Stimulated activated naive CD8-positive, alpha-beta T cell treated with anti-CD3 and anti-CD28 coated beads, Interleukin-15, Interleukin-2, amounts not matched to agents 100 ng/mL and 50 ng/mL, for 24 hours (primary cell): ENCODE measurements around the gene TMEM156.
"Not testable (repeated sequence)": the region's sequence is repeated elsewhere in the genome, so short reads cannot be mapped to it uniquely, and the experiment has no call there.

Experiments
- H3K27ac Mint-ChIP-seq: one replicate; pipeline ENCODE4 v1.8.0; 2021; ENCODE audit warnings: mild to moderate bottlenecking, mixed read lengths
- H3K27me3 Mint-ChIP-seq: one replicate; pipeline ENCODE4 v1.8.0; 2021; ENCODE audit warnings: mixed read lengths
- H3K36me3 Mint-ChIP-seq: one replicate; pipeline ENCODE4 v1.8.0; 2021; ENCODE audit warnings: low read depth, mixed read lengths
- H3K4me1 Mint-ChIP-seq: one replicate; pipeline ENCODE4 v1.8.0; 2021; ENCODE audit warnings: low read depth, mixed read lengths
- H3K4me3 Mint-ChIP-seq: one replicate; pipeline ENCODE4 v1.8.0; 2021; ENCODE audit warnings: mild to moderate bottlenecking, mixed read lengths
- H3K9me3 Mint-ChIP-seq: one replicate; pipeline ENCODE4 v1.8.0; 2021; ENCODE audit warnings: mixed read lengths

Gene TMEM156

GRCh38 chr4:38944440-38944839 lies 87.8 kb downstream of the TMEM156 start:
- no peak overlapping the region for H3K4me3 Mint-ChIP-seq
- H3K9me3 Mint-ChIP-seq = no peaks in the 10 kb centered on the region

GRCh38 chr4:38943343-38943742 lies 88.9 kb downstream of the TMEM156 start:
- Mint-ChIP-seq H3K9me3 (no peaks in the 10 kb centered on the region), H3K4me1 (peaks cover 32% of the 10 kb centered on the region), H3K36me3 (no peaks in the 10 kb centered on the region), H3K4me3 (no peak overlapping the region), H3K27ac (no peak overlapping the region), H3K27me3 (no peaks in the 10 kb centered on the region)

More at GRCh38 chr4:38944440-38944839, 87.8 kb downstream of the TMEM156 start:
- Mint-ChIP-seq H3K27ac (no peak overlapping the region), H3K36me3 (no peaks in the 10 kb centered on the region), H3K27me3 (no peaks in the 10 kb centered on the region), H3K4me1 (peaks cover 33% of the 10 kb centered on the region)

GRCh38 chr4:38941906-38942305 lies 90.3 kb downstream of the TMEM156 start:
- H3K4me3 Mint-ChIP-seq, H3K9me3 Mint-ChIP-seq, H3K36me3 Mint-ChIP-seq, H3K27me3 Mint-ChIP-seq, H3K27ac Mint-ChIP-seq: not testable (repeated sequence)
- H3K4me1 Mint-ChIP-seq = peaks cover 31% of the 10 kb centered on the region

GRCh38 chr4:38940476-38940875 lies 91.7 kb downstream of the TMEM156 start:
- Mint-ChIP-seq H3K27me3 (no peaks in the 10 kb centered on the region), H3K36me3 (no peaks in the 10 kb centered on the region), H3K27ac (peak overlapping the region; percentile 9), H3K9me3 (no peaks in the 10 kb centered on the region), H3K4me3 (no peak overlapping the region), H3K4me1 (peaks cover 31% of the 10 kb centered on the region)

GRCh38 chr4:38939165-38939564 lies 93.0 kb downstream of the TMEM156 start:
- Mint-ChIP-seq H3K27me3 (no peaks in the 10 kb centered on the region), H3K9me3 (no peaks in the 10 kb centered on the region), H3K4me3 (no peak overlapping the region), H3K27ac (no peak overlapping the region), H3K36me3 (no peaks in the 10 kb centered on the region), H3K4me1 (peaks cover 31% of the 10 kb centered on the region)

- Mint-ChIP-seq H3K27ac (no peak overlapping the region), H3K36me3 (no peaks in the 10 kb centered on the region), H3K27me3 (no peaks in the 10 kb centered on the region), H3K4me3 (no peak overlapping the region), H3K4me1 (peaks cover 19% of the 10 kb centered on the region), H3K9me3 (no peaks in the 10 kb centered on the region)
Measured at GRCh38 chr4:38935391-38936073, 96.7 kb downstream of the TMEM156 start.

GRCh38 chr4:38931125-38931524 lies 101.1 kb downstream of the TMEM156 start:
- Mint-ChIP-seq H3K9me3 (no peaks in the 10 kb centered on the region), H3K27ac (no peak overlapping the region), H3K27me3 (no peaks in the 10 kb centered on the region), H3K4me1 (peaks cover 5% of the 10 kb centered on the region), H3K4me3 (no peak overlapping the region), H3K36me3 (no peaks in the 10 kb centered on the region)

- Mint-ChIP-seq H3K4me1 (peaks cover 5% of the 10 kb centered on the region), H3K4me3 (no peak overlapping the region), H3K27me3 (no peaks in the 10 kb centered on the region), H3K9me3 (no peaks in the 10 kb centered on the region), H3K36me3 (no peaks in the 10 kb centered on the region), H3K27ac (peak overlapping the region; percentile 2)
Measured at GRCh38 chr4:38930707-38931106, 101.5 kb downstream of the TMEM156 start.

- Mint-ChIP-seq H3K36me3 (no peaks in the 10 kb centered on the region), H3K27ac (peak overlapping the region; percentile 2), H3K27me3 (no peaks in the 10 kb centered on the region), H3K4me1 (peaks cover 5% of the 10 kb centered on the region), H3K4me3 (no peak overlapping the region), H3K9me3 (no peaks in the 10 kb centered on the region)
Measured at GRCh38 chr4:38930204-38930603, 102.0 kb downstream of the TMEM156 start.

- Mint-ChIP-seq H3K4me1 (peaks cover 5% of the 10 kb centered on the region), H3K27me3 (no peaks in the 10 kb centered on the region), H3K4me3 (no peak overlapping the region), H3K9me3 (no peaks in the 10 kb centered on the region), H3K27ac (no peak overlapping the region), H3K36me3 (no peaks in the 10 kb centered on the region)
Measured at GRCh38 chr4:38928974-38929373, 103.2 kb downstream of the TMEM156 start.

- H3K4me3 Mint-ChIP-seq = no peak overlapping the region
- no peaks in the 10 kb centered on the region for H3K9me3 Mint-ChIP-seq
- H3K27ac Mint-ChIP-seq = no peak overlapping the region
- H3K27me3 Mint-ChIP-seq = no peaks in the 10 kb centered on the region
- H3K36me3 Mint-ChIP-seq = no peaks in the 10 kb centered on the region
- H3K4me1 Mint-ChIP-seq = peaks cover 5% of the 10 kb centered on the region
Measured at GRCh38 chr4:38928568-38928967, 103.6 kb downstream of the TMEM156 start.

GRCh38 chr4:38926896-38927295 lies 105.3 kb downstream of the TMEM156 start:
- peaks cover 5% of the 10 kb centered on the region for H3K4me1 Mint-ChIP-seq

GRCh38 chr4:38925492-38926413 lies 106.5 kb downstream of the TMEM156 start:
- H3K9me3 Mint-ChIP-seq = no peaks in the 10 kb centered on the region
- peaks cover 5% of the 10 kb centered on the region for H3K4me1 Mint-ChIP-seq
- H3K4me3 Mint-ChIP-seq = no peak overlapping the region
- no peak overlapping the region for H3K27ac Mint-ChIP-seq
- no peaks in the 10 kb centered on the region for H3K36me3 Mint-ChIP-seq
- H3K27me3 Mint-ChIP-seq = peaks cover 4% of the 10 kb centered on the region

More at GRCh38 chr4:38926896-38927295, 105.3 kb downstream of the TMEM156 start:
- Mint-ChIP-seq H3K9me3 (no peaks in the 10 kb centered on the region), H3K27me3 (peaks cover 4% of the 10 kb centered on the region), H3K27ac (no peak overlapping the region), H3K36me3 (no peaks in the 10 kb centered on the region), H3K4me3 (no peak overlapping the region)

GRCh38 chr4:38924353-38924752 lies 107.9 kb downstream of the TMEM156 start:
- Mint-ChIP-seq H3K4me3 (no peak overlapping the region), H3K9me3 (no peaks in the 10 kb centered on the region), H3K27ac (no peak overlapping the region)

GRCh38 chr4:38923746-38924145 lies 108.5 kb downstream of the TMEM156 start:
- no peaks in the 10 kb centered on the region for H3K4me1 Mint-ChIP-seq
- no peak overlapping the region for H3K4me3 Mint-ChIP-seq
- H3K9me3 Mint-ChIP-seq = no peaks in the 10 kb centered on the region
- H3K27me3 Mint-ChIP-seq = peaks cover 4% of the 10 kb centered on the region
- H3K36me3 Mint-ChIP-seq = no peaks in the 10 kb centered on the region
- no peak overlapping the region for H3K27ac Mint-ChIP-seq

More at GRCh38 chr4:38924353-38924752, 107.9 kb downstream of the TMEM156 start:
- no peaks in the 10 kb centered on the region for H3K4me1 Mint-ChIP-seq
- H3K36me3 Mint-ChIP-seq = no peaks in the 10 kb centered on the region
- peaks cover 4% of the 10 kb centered on the region for H3K27me3 Mint-ChIP-seq
